ENCODE results near the gene IL4I1.

IL4I1 gene

DNA sequence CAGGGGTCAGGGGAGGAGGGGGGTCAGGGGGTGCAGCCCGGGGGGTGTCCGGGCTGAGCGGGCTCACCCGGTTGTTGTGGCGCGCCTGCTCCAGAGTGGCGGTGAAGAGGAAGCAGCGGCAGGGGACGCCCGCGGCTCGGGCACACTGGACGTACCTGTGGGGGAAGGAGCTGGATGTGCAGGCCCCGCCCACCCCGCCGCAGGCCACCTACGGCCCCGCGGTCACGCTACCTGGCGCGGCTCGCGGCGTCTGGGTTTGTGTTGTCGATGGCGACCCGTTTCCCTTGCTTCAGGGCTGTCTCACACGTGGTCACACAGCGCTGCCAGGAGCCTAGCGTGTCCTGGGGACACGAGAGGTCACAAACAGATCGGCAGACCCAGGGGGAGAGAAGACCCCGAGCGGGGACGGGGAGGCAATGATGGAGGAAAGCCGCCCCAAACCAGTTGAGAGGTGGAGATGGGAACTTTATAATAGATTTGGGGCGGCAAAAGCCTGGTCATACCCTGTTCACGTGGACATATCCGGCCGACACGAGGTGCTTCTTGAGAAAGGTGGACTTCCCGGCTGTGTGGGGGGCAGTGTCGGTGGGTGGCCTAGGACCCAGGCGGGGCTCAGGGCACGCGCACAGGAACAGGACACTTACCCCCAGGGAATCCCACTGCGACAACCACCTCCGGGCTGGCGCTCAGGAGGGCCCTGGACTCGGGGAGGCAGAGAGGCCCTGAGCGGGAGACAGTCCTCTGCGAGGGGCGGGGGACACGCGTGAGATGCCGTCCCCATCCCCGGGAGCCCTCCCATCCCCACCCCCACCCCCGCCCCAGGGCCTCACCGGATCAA is 34.9 kb downstream of the IL4I1 start:
- no peak for DNase-seq

DNA sequence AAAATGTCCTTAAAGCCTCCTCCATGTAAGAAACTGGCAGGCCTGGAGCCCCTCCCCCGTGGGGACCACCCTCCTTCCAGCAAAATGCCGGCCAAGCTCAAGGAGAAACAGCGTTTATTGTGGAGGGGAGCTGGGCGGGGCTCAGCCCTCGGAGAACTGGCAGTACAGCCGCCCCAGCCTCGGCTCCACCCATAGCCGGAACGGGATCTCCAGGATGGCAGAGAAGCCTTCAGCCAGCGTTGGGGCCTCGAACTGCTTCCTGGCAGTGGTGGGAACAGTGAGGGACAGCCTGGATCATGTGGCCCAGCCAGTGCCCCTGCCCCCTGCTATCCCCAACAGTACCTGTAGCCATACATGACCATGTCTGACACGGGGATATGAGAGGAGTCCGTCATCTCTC is 35.6 kb downstream of the IL4I1 start:
- DNase-seq = no peak

DNA sequence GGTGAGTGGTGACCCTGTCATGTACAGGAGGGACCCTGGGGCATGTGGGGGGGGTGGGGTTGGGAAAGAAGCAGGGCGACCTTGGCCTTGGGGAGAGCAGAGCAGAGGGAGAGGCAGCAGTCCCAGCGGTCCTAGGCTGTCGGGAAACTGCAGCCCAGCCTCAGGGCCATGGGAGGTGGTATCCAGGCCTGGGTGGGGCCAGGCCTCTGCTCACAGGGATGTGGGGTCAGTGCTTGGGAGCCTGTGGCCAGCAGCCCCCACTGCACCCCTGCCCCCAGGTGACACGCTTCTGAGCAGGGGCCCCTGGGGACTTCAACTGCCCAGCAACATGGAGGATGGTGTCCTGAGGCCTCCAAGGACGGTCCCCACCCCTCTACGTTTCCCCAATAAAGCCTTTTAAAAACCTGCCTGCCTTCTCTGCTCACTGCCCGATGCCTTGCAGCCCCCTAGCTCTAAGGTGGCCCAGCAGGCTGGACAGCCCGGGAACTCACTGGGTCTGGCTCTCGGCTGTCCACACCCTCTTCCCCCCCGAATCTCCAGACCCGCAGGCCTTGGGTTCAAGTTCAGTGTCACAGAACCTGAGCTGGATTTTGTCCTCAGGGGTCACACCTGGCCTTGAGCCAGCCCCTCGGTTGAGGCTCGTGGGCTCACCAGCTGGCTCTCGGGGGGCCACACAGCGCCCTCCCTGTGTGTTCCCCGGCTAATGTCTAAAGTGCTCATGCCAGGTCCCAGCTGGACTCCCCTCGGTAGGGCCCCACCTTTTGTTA is 36.2 kb downstream of the IL4I1 start:
- DNase-seq = no peak

DNA sequence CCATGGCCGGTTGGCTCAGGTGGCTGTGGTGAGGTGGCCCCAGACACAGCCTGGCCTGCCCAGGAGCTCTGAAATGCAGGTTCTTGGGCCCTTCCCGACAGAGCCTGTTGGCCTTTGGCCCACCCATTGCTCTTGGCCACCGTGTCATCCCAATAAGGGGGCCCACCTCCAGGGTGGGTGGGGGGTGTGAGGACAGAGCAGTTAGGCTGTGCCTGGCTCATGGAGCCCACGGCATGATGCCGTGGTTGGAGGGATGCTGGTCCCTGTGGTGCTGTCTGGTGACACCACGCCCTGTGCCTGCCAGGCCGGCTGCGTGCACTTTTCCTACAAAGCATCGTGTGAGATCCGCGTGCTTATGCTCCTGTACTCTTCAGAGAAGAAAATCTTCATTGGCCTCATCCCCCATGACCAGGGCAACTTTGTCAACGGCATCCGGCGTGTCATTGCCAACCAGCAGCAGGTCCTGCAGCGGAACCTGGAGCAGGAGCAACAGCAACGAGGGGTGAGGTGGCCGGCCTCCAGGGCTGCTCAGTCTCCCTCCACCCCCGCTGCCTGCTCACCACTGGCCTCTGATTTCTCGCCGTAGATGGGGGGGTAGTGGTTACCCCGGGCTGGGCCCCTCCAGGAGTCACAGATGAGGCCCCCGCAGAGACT is 36.9 kb downstream of the IL4I1 start:
- no peak for DNase-seq

DNA sequence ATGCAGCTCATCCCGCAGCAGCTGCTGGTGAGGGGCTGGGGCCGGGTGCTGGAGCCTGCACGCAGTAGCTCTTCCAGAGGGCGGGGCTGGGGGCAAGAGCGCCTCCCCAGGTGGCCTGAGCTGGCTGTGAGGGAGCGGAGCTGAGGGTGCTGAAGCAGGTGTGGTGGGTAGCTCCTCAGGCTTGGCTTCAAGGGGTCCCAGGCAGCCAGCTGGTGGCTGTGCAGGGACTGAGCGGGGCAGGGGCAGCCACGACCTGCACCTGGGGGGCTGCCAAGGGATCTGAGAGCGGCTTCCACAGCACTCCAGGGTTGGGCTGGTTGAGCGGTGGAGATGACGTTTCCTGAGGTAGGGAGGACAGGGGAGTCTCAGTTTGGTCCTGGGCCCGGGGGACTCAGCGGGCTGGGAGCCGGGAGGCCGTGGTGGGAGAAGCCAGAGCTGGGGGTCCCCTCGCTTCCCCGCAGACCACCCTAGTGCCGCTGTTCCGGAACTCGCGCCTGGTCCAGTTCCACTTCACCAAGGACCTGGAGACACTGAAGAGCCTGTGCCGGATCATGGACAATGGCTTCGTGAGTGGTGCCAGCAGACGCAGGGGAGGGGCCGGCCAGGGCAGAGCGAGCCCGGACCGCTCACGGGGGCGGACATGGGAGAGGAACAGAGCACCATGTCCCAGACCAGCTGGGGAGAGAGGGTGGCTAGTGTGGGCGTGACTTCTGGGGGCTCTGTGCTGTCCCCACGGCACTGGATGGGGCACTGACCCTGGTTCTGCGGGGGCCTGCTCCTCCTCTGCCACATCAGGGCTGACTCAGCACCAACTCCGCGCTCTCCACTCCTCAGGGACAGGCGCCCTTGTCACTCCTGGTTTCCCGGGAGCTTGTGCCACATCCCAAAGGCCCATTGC is 38.4 kb downstream of the IL4I1 start:
- no peak for DNase-seq

DNA sequence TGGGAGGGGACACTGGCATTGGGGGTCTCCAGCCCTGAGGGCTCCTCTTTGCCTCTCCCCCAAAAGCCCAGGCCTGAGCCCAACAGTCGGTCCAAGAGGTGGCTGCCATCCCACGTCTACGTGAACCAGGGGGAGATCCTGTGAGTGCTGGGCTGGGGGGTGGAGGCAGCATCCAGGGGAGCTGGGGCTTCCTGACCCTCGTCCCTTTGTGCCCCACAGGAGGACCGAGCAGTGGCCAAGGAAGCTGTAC is 38.9 kb downstream of the IL4I1 start:
- no peak for DNase-seq

DNA sequence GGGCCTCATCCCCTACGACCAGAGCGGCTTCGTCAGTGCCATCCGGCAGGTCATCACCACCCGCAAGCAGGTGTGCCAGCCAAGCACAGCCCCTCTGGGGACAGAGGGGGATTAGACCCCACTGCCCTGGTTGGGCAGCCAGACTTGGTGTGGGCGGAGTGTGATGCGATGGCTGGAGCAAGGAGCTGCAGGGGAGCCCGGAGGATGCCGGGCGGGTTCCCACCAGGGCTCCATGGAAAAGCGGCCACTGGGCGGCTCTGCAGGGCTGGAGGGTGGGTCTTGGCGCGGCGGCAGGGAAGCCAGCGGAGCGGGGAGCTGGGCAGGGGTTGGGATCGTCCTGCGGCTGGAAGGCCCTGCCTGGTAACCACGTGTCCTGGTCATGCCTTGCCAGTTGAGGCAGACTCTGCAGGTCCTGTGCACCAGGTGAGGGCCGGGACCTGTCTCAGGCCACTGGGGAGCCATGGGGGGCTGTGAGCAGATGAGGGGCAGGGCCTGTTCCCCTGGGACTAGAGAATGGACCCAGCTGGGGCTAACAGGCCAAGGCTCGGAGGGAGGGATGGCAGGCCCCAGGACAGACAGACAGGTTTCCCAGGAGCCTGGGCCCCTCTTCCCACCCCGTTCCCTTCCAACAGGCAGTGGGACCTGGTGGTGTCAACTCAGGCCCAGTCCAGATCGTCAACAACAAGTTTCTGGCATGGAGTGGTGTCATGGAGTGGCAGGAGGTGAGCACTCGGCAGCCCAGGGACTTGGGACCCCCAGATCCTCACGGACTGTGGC is 39.4 kb downstream of the IL4I1 start:
- no peak for DNase-seq

DNA sequence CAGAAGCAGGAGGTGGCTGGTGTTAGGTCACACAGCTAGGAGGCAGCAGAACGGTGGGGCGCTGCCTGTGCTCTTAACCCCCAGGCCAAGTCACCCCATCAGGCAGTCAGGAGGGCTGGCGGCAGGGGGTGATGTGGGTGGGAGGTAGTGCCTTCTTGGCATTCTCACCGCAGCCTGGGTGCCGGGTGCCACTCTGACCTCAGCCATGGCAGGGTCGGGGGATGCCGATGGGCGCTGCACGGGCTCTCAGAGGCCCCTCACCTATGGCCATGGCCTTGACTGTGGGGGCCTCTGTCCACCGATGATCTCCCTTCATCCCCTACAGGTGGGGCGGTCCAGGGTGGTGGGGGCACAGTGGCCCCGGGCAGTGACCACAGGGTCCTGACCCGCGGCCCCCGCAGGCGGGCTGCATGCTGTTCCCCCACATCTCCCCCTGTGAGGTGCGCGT is 40.1 kb downstream of the IL4I1 start:
- DNase-seq = no peak

DNA sequence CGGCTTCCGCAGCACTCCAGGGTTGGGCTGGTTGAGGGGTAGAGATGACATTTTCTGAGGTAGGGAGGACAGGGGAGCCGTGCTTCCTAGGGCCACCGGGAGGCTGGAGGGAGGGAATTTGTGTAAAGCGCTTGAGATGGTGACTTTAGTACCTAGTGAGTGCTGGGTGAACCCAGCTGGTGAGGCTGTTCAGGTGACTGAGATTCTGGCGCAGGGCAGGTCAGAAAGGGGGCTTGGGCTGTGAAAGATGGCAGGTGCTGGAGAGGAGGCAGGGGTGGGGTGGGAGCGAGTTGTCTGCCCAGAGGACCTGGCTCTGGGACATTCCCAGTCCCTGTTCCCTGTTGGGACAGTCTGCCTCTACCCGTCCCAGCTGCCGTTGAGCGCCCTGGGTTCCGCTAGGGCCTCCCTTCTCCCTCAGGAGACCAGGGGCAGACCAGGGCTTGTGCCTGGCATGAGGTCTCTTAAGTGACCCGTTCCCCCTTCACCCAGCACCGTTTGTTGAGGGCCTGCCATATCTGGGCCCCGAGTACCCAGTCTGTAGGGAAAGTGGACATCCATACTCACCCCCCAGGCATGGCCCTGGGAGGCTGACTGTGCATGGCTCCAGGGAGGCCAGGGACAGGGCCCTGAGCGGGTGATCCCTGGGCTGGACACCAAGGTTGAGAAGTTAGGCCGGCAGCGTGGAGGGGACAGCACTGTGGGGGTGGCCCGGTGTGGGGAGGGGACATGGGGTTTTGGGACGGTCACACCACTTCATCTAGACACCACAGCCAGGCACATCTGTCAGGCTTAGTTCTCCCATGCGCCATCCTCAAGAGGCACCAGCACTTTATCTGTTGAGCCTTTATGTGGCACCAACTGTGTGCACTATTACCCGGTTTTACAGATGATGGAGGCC is 40.8 kb downstream of the IL4I1 start:
- DNase-seq = no peak

DNA sequence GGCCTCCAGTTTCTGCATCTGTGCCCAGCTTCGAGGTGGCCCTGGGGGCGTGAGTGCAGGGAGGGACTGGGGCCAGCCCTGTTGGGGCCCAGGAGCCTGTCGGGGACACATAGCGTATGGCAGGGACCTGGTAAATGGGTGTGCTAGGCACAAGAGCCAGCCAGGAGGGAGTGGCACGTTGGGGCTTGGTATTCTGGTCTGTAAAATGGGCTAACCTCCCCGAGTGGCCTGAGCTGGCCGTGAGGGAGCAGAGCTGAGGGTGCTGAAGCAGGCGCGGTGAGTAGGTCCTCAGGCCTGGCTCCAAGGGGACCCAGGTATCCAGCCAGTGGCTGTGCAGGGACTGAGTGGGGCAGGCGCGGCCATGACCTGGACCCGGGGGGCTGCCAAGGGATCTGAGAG is 41.4 kb downstream of the IL4I1 start:
- DNase-seq = no peak

DNA sequence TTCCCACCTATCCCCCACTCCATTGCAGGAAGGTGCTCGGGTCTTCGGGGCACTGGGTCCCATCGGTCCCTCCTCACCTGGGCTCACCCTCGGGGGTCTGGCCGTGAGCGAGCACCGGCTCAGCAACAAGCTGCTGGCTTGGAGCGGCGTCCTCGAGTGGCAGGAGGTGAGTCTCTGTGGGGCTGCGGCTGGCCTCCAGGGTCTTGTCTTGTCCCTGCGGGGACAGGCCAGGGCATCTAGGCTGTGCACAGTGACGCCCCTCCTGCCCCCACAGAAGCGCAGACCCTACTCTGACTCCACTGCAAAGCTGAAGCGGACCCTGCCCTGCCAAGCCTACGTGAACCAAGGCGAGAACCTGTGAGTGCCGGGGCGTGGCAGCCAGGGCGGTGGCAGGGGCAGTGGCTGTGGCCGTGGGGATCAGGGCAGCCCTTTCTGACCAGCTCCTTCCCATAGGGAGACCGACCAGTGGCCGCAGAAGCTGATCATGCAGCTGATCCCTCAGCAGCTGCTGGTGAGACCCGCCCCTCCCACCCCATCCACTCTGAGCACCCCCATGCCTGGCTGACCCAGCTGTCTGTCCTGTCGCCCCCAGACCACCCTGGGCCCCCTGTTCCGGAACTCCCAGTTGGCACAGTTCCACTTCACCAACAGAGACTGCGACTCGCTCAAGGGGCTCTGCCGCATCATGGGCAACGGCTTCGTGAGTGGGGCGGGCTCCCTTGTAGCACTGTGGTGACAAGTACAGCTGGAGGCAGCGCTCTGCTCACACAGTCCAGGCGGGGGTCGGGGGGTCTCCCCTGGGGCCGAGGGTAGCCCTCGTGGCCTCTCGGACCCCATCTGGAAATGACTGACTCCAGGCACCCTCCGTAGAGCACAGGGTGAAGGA is 42.1 kb downstream of the IL4I1 start:
- no peak for DNase-seq

DNA sequence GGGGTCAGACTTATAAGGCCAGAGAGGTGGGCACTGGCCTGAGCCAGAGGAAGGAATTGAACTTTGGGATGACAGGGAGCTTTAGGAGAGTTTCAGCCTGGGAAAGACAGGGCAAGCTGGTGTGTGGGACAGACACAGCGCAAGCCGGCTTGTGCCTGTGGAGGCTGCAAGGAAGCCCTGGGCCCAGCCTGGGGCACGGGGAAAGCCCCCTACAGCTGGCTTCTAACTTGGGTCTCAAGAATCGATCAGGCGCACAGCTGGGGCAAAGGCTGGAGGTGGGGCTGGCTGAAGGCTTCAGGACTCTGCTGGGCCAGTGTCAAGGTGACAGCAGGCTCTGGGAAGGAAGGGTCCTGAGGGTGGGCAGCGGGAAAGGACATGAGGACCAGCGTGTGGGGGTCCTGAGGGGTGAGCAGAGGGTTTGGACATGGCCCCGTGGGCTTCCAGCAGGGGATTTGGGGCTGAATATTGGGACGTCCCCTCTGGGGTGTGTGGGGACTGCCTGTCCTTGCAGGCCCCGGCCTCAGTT is 42.8 kb downstream of the IL4I1 start:
- no peak for DNase-seq

DNA sequence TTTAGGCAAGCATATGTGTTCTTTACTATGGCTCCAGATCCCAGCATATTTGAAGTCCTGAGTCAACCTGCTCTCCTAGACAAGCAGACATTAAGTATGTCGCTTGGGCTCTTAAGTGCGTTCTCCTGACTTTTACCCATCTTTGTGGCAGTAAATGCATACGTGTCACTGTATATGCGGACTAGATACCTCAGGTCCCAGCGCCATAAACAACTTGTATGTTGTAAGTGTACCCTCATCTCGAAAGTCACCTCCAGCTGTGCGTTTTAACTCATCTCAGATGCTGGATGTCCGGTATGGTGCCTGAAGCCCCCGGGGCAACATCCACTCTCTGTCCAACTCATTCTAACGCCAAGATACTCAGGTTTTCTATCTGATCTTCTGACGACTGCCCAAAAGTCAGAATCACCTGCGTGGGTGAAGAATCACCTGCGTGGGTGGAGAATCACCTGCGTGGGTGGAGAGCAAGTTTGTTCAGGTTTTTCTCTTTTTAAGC is 44.0 kb downstream of the IL4I1 start:
- no peak for DNase-seq

DNA sequence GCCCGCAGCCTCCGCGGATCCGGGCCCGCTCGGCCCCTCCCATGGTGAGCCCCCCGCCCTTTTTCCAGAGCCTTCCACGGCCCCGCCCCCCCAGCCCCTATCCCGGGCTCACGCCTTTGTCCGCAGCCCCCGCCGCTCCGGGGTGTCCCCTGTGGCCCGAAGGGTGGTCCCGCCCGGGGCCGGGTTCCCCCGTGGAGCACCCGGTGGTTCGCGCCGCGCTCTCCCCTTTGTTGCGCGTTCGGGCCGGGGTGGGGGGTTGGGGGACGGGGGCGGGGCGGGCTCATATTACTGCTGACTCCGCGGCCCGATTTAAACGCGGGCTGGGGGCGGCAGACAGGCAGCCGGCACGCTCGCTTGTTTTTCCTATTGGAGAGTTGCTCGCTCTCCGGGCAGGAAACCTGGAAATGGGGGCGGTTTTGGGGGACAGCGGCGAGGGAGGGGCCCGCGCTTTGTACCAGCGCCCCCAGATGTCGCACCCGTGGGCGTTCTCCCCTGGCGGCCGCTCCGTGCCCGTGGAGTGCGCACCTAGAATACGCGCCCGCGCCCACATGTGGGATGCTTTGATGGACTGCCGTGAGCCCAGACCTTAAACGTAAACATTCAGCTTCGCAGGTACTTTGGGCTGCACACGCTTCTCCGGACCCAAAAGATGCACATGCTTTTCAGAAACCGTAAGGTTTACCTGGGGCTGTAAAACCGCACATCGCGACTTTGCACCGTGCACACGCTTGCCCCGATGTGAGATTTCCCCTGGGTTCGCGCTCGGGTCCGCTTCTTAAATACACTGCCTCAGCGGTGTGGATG is 45.0 kb downstream of the IL4I1 start:
- no peak for DNase-seq

DNA sequence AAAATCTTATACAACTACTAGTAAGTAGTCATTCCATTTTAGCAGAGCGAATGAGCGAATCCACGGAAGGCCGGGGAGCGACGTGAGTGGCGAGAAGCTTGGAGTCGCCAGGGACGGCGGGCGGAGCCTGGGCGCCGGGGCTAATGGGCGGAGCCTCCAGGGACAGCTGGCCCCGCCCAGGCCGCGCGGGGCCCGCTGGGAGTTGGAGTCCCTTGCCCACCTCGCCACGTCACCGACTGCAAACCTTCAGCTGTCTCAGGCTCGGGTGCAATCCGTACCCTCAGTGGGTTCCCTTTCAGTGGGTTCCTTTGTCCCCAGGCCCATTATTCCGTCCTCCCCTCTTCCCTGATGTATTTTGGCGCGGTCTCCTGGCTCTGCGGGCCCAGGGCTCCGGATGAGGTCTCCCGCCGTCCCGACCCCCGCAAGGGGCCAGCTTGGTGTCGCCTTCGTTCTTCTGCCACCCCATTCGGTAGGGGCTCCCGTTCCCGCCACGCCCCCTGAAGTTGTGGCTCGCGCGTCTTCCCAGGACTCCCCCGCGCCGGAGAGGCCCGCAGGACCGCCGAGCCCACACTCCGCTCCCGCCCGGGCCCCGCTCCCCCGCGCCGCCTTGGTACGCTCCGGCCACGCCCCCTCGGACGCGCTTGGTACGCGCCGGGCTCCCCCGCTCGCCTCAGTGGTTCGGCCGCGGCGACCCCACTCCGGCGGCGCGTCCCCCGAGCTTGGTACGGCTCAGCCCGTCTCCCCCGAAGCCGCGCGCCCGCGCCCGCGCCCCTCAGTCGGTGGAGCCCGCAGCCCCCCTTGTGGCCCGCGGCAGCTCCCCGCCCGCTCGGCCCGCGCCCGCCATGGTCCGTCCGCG is 46.0 kb downstream of the IL4I1 start, which contains the start of gene PTOV1:
Gene PTOV1, plus strand, starts transcription at position 673 of the 856 bp plus-strand sequence.
- peak; percentile 74 for DNase-seq

DNA sequence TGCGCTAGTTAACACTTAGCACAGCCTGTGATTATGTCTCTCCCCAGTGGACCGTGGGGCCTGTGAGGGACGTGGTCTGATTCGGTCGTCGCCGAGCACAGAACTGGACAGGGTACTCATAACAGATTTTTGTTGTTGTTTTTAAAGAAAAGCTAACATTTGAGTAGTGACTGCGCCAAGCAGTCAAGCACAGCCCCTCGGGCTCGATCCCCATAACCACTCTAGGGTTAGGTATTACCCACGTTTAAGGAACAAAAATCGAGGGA is 46.5 kb downstream of the IL4I1 start:
- no peak for DNase-seq

DNA sequence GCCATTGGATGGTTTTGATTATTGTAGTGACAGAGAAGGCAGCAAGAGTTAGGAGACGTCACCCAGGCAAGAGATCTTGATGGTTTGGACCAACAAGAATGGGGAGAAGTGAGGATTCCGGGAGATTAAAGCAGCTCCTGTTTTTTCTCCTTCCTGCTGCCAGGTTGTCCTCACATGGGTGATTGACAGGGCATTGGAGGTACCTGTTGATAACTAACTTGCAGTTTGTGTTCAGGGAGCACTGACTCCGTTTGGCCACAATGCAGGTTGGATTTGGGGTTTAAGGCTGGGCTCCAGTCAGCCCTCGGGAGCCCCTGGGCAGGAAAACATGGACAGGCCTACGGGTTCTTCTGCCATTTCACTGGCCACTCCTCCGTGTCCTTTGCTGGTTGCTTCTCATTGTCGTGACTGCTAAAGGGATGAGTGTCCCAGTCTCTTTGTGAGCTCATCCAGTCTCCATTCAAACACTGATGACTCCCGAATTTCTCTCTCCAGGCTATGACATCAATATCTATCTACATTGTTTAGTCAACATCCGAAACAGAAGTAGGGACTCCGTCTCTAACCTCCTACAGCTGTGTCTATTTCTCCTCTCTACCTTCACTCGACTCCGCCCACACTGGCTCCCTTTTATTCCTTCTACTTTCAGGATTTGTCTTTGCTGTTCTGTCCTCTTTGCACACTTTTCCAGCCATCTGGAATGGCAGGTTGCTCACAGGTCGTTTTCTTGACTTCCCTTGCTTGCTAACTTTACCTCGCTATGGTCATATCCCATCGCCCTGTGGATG is 47.1 kb downstream of the IL4I1 start:
- no peak for DNase-seq

All from GF-D8 (cell line).